Activated CD4-positive, alpha-beta T cell treated with anti-CD3 and anti-CD28 coated beads, Interleukin-2, amount 50 U/mL, for 48 hours (primary cell): ENCODE data around the gene WHRN.

Experiments
- DNase-seq, 2 experiments: peaks; one replicate each; pipeline ENCODE4 v3.0.0-alpha.2; 2020

WHRN gene

DNA sequence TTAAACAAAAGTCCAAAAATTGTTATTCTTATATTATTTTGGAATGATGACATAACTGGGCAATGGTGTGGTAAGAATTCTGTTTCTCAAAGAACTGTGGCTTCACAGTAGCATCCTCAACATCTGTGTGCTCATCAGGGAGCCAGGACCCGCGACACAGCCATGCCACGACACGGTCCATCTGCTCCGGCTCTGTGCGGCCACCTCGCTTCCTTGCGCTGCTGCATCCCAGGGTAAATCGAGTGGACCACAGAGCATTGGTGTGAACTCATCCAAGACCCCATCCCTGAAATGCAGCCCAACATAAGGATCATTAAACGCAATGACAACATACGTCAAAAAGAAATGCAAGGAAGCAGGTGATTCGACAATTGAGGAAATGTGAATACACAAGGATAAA lies 15.3 kb downstream of the WHRN start:
- no peak for DNase-seq

GRCh38 chr9:114488398-114489129 lies 16.7 kb downstream of the WHRN start:
- DNase-seq = no peak

DNA sequence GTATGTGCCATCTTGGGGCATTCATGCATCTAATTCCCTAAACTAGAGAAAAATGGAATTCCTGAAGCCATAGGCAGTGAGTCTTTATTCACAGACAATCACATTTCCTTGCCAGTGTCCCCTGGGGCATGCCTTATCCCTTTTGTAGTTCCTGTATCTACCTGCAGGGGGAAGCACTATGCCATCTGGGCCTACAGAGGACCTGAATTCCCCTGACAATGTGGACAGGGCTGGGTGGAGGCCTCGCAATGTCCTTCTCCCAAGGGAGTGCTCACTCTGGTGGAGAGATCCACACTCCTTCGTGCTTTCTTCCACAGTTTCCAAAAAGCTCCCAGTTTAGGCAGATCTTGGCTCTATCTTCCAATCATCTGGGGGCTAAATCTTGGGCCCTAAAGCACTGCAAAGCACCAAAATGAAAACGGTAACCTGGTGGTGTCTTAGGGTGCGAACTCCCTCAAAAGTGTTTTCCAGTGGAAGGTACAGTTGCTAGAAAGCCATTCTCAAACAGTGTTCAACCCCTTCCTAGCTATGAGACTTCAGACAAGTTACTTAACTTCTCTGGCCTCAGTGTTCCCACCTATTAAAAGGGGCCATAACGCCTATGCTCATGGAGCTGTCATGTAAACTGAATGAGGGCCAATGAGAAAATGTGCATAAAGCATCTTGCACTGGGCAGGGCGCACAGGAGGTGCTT lies 17.5 kb downstream of the WHRN start:
- DNase-seq = peak; percentile 63 to 72

DNA sequence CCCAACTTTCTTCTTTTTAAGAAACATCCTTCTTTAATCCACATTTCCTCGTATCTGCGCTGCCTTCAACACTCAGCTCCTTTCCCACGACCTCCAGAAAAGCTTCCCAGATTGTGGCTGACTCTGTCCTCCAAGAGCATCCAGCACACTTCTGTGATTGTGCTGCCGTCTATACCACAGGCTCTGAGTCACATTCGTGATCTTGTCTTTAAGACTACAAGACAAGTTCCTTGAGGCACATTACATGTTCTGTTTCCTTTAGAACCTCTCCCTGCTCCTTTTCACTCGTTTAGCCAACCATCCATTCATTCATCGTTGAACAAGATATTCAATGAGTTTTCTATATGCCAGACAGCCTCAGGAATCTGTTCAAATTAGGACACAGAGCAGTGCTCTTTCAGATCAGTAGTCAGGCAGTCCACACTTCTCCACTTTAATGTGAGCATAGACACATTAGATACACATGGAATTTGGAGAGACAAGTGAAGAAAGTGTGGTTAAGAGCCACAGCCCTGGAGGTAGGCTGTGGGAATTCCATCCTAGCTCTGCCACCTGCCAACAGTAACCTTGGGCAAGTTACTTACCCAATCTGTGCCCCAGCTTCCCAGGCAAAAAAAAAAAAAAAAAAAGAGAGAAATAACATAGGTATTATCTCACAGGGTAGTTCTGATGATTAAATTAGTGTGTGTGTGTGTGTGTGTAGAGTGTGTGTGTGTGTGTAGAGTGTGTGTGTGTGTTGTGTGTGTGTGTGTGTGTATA lies 18.9 kb downstream of the WHRN start:
- DNase-seq = no peak

- peak; percentile 46 to 52 for DNase-seq
Measured at GRCh38 chr9:114484854-114485443, 20.3 kb downstream of the WHRN start.

DNA sequence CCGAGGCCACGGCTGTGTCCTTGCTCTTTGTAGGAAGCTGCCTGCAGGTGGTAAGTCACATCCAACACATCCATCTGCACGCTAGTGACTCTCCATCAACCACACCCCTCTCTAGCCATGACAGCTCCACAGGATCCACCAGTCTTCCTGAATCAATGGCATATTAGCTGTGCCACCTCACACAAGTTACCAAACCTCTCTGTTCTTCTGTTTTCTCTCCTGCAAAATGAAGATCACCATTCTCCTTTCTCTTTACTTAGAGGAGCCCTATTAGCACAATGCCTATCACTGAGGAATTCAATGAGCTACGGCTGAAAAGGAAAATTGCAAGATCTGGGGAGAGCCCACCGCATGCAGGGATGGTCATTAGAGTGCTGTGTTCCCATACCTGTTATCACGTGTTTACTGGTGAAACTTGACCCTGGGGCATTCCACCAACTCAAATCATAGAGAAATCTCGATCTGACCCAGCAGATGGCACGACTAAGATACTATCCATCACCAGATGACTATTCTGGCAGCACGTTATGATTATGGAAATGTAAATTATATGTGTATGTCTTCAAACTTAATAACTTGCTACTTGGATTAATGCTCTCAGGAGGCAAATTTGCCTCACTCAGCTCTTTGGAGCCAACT lies 20.9 kb downstream of the WHRN start:
- peak in 1 of 2 experiments; percentile 27 for DNase-seq

DNA sequence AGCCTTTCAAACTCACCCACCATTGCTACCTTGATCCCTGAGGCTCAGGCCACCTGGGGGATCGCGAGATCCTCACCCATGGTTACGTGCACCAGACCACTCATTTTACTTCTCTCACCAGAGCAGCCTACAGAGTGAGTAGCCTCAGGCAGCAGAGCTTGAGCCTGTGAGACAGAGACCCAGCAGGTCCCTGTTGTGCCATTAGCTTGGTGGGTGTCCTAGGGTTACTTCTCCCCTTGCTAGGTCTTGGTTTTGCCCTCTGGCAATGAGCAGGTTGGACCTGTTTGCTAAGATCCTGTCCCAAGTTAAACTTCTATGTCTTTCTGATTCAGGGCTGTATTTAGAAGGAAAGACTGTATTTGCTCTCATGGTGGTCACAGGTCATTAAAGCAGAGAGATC lies 21.8 kb downstream of the WHRN start:
- no peak for DNase-seq

DNA sequence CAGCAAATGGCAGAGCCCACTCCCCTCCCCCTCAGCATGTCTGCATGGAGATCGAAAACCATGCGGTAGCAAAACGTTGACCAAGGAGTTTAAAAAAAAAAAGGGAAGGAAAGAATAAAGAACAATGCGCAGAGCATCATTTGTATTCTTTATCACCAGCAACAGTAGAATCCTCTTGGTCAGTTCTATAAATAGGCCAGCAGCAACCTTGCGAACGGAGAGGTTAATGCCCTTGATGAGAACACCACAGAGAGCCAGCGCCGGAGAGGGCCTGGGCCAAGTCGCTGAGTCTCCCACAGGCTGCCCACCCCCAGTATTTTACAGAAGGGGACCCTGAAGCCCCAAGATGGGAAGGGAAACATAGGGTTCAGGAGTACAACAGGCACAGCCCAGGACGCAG lies 22.7 kb downstream of the WHRN start:
- no peak for DNase-seq

DNA sequence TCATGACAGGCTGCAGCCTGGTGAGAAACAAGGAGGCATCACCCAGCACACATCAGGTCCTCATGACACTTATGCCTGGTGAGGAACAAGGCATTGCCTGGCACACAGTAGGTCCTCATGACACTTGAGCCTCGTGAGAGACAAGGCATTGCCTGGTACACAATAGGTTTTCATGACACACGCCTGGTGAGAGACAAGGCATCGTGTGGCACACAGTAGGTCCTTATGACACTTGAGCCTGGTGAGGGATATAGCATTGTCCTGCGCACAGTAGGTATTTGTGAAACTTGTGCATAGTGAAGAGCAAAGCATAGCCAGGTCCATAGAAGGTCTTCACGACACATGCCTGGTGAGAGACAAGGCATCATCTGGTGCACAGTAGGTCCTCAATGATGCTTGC lies 23.5 kb downstream of the WHRN start:
- no peak for DNase-seq

- no peak for DNase-seq
Measured at GRCh38 chr9:114480746-114481435, 24.4 kb downstream of the WHRN start.

GRCh38 chr9:114478871-114479270 lies 26.4 kb downstream of the WHRN start:
- DNase-seq = no peak

DNA sequence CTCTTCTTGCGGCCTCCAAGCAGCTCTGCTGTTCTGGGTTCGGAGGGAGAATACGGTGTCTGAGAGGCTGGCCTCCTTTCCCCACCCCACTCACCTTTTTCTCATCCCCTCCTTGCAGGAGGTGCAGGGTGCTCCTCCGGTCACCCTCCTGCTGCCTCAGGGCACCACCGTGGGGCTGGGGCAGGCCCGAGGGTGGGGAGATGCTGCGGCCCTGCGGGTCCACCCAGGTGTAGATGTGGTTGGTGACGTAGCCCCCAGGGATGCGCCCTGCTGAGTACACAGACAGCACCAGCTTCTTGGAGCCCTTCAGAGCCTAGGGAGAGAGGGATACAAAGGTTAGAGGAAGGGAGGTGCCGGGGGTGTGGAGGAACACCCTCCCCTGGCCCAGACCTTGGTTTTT lies 26.8 kb downstream of the WHRN start:
- DNase-seq = no peak

GRCh38 chr9:114477642-114478041 lies 27.6 kb downstream of the WHRN start:
- DNase-seq = no peak

- no peak for DNase-seq
Measured at GRCh38 chr9:114476891-114477469, 28.3 kb downstream of the WHRN start.

GRCh38 chr9:114475412-114476135 lies 29.7 kb downstream of the WHRN start:
- no peak for DNase-seq

DNA sequence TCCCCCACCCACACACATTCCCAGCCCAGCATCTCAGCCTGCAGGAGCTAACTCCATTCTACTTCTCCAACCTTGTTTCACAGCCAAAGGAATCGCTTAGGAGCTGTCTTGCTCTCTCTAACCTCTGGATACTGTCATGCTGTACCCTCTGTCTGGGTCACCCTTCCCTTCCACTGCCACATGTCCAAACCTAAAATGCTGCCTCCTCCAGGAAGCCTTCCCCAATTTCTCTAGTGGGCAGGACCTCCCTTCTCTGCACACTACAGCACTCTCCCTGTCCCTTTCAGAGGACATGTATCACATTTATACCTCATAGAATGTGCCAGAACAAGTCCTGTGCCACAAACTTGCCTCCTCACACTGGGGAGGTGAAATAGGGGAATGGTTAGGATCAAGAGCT lies 30.8 kb downstream of the WHRN start:
- DNase-seq = no peak

- DNase-seq = no peak
Measured at GRCh38 chr9:114473447-114473801, 31.8 kb downstream of the WHRN start.

- no peak for DNase-seq
Measured at GRCh38 chr9:114472765-114473446, 32.4 kb downstream of the WHRN start.

DNA sequence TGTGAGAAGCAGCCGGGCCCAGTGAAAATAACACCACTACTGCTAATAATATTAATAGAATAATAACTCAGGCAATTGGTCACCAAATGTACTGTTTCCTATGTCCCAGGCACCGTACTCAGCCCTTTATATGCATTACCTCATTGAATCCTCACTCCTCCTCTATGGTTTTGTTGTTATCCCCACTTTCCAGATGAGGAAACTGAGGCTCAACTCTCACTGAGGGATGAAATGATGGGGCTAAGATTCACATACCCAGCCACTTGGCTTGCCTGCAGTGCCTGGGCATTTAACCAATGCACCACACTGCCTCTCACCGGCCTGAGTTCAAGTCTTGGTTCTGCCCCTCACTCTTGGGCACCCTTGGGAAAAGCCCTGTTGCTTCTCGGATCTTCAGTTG lies 34.1 kb downstream of the WHRN start:
- DNase-seq = no peak

DNA sequence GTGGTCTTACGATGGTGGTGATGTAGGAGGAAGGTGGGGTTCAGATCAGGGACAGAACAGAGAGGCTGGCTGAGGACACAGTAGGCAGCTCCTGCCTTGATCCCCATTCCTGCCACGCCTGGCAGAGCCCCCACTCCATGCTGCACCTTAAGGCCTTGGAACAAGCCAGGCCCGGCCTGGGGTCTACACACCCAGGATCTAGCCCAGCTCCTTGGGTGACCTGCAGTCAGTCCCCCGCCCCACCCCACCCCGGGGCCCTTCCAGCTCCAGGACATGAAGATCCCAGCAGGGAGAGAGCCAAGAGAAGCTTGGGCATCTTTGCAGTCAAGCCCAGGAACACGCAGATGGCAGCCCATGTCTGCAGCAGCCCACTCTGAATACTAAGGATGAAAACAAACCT lies 34.7 kb downstream of the WHRN start:
- DNase-seq = no peak

DNA sequence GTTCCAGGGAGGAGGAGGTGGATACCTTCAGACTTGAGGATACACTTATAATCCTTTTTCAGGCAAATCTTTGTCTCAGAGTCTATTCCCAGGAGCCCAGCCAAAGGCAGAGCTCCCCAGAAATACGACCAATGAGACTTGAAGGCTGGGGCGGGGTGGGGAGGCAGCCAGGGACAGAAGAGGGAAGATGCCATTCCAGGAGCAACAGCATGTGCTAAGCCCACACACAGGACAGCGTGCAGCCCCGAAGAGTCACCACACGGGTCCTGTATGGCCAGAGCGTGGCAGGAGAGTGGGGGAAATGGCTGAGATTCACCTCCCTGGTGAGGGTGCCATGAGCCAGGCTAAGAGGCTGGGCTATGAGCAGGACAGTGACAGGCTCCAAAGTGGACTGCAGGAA lies 35.2 kb downstream of the WHRN start:
- DNase-seq = no peak
